GM21825 (cell line): ENCODE measurements around the gene KRT9.

Source experiments
- ATAC-seq: cut with Tn5 transposase; IDR thresholded peaks from one replicate; pipeline ENCODE4 v1.9.1; 2021; ENCODE audit warnings: mild to moderate bottlenecking, moderate library complexity; ENCODE audit not compliant: unreplicated experiment

Gene KRT9

GRCh38 chr17:41532947-41533570 is 38.8 kb downstream of the KRT9 start:
- no peak for ATAC-seq

GRCh38 chr17:41531993-41532392 is 39.9 kb downstream of the KRT9 start:
- ATAC-seq, result no peak

GRCh38 chr17:41530062-41531048 is 41.5 kb downstream of the KRT9 start:
- ATAC-seq, result no peak

- no peak for ATAC-seq
Measured at GRCh38 chr17:41529491-41529915, 42.4 kb downstream of the KRT9 start.

- no peak for ATAC-seq
Measured at GRCh38 chr17:41528959-41529353, 42.9 kb downstream of the KRT9 start.

GRCh38 chr17:41527063-41528023 is 44.5 kb downstream of the KRT9 start:
- ATAC-seq, result no peak

GRCh38 chr17:41524261-41524660 is 47.6 kb downstream of the KRT9 start:
- no peak for ATAC-seq

GRCh38 chr17:41523787-41524186 is 48.1 kb downstream of the KRT9 start:
- no peak for ATAC-seq

GRCh38 chr17:41523225-41523593 is 48.6 kb downstream of the KRT9 start:
- ATAC-seq, result no peak

- ATAC-seq, result no peak
Measured at GRCh38 chr17:41522301-41523224, 49.3 kb downstream of the KRT9 start.

GRCh38 chr17:41521574-41522261 is 50.1 kb downstream of the KRT9 start:
- no peak for ATAC-seq

GRCh38 chr17:41520821-41521521 is 50.9 kb downstream of the KRT9 start:
- no peak for ATAC-seq

- ATAC-seq, result no peak
Measured at GRCh38 chr17:41519501-41520224, 52.2 kb downstream of the KRT9 start.

GRCh38 chr17:41518789-41519449 is 52.9 kb downstream of the KRT9 start, which contains the start of gene KRT15:
Gene KRT15 (minus strand): TSS chr17:41518890. CDS start chr17:41518827, 63 bp downstream.
- no peak for ATAC-seq

- ATAC-seq, result no peak
Measured at GRCh38 chr17:41518031-41518430, 53.8 kb downstream of the KRT9 start.

- no peak for ATAC-seq
Measured at GRCh38 chr17:41516830-41517283, 55.0 kb downstream of the KRT9 start.

- no peak for ATAC-seq
Measured at GRCh38 chr17:41516147-41516829, 55.6 kb downstream of the KRT9 start.
